Measurements from ENCODE around the gene ADAMTS4. TPM values are rescaled to one million over a fixed set of nuclear protein-coding genes. Genes with fewer than 3 reads are reported as not detected.

Gene ADAMTS4
- polyA plus RNA-seq, 1 experiment = 1.3 TPM

DNA sequence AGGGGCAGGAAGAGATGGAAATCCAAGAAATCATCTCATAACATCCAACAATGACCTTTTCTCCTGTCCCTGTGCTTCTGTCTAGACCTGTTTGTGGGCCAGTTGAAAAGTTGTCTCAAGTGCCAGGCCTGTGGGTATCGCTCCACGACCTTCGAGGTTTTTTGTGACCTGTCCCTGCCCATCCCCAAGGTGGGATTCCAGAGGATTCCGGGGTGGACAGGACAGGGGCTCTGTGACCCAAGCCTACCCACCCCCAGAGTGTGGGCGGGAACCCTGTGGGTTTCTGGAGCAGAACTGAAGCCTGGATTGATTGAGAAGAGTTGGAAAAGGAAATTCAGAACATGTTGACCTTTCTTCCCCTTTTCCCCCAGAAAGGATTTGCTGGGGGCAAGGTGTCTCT is 35.1 kb downstream of the ADAMTS4 start:
- CTCF ChIA-PET = no interaction called here
- POLR2A ChIA-PET = no interaction called here

DNA sequence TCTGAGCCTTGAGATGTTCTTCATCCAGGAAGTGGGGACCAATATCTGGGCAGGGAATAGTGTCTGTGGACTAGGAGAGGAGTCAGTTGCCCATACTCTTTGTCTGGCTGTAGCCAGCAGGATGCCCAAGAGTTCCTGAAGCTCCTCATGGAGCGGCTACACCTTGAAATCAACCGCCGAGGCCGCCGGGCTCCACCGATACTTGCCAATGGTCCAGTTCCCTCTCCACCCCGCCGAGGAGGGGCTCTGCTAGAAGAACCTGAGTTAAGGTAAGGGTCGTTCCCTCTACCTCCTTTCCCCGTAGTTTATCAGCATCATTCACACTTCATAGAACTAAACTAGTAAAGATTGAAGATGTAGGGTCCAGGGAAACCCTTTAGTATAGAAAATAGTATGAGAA is 36.0 kb downstream of the ADAMTS4 start:
- ChIA-PET CTCF (interaction anchor here (0.5 kb wide), 1 partner anchor 10 kb away, joined by 3 read pairs; no protein-coding TSS in a partner anchor), POLR2A (no interaction called here)
- peaks cover 12% of the 10 kb centered on the region for H3K36me3 ChIP-seq (ENCODE audit: control insufficient read depth, insufficient read depth, low read length)
- TF ChIP-seq, protein P1, sequence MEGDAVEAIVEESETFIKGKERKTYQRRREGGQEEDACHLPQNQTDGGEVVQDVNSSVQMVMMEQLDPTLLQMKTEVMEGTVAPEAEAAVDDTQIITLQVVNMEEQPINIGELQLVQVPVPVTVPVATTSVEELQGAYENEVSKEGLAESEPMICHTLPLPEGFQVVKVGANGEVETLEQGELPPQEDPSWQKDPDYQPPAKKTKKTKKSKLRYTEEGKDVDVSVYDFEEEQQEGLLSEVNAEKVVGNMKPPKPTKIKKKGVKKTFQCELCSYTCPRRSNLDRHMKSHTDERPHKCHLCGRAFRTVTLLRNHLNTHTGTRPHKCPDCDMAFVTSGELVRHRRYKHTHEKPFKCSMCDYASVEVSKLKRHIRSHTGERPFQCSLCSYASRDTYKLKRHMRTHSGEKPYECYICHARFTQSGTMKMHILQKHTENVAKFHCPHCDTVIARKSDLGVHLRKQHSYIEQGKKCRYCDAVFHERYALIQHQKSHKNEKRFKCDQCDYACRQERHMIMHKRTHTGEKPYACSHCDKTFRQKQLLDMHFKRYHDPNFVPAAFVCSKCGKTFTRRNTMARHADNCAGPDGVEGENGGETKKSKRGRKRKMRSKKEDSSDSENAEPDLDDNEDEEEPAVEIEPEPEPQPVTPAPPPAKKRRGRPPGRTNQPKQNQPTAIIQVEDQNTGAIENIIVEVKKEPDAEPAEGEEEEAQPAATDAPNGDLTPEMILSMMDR (IDR thresholded peaks at IDR 0.05; ENCODE audit: insufficient read depth, low read depth, low read length) = no peak
- no peak for DNase-seq (ENCODE audit: low read depth)
- no peak overlapping the region for H3K4me3 ChIP-seq (ENCODE audit: low read depth, low read length)
- no peaks in the 10 kb centered on the region for H3K27me3 ChIP-seq (ENCODE audit: control insufficient read depth, insufficient read depth, low read length)

More for the DNA sequence above, 35.1 kb downstream of the ADAMTS4 start:
- TF ChIP-seq, protein P1 (IDR thresholded peaks at IDR 0.05; ENCODE audit: insufficient read depth, low read depth, low read length) = no peak
- DNase-seq (ENCODE audit: low read depth) = no peak
- H3K36me3 ChIP-seq (ENCODE audit: control insufficient read depth, insufficient read depth, low read length) = peaks cover 9% of the 10 kb centered on the region
- H3K27me3 ChIP-seq (ENCODE audit: control insufficient read depth, insufficient read depth, low read length) = no peaks in the 10 kb centered on the region
- H3K4me3 ChIP-seq (ENCODE audit: low read depth, low read length) = no peak overlapping the region

DNA sequence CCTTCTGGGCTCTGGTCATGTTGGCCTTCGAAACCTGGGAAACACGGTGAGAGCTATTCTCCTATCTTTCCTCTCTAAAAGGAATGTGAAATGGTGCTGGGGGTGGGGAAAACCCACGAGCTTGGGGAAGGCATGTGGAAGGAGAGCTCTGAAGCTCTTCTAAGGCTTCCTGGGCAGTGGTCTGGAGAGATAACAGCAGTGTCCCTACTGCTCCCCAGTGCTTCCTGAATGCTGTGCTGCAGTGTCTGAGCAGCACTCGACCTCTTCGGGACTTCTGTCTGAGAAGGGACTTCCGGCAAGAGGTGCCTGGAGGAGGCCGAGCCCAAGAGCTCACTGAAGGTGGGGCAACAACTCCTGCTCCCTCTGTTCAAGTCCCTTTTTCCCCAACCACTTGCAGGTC is 36.8 kb downstream of the ADAMTS4 start:
- CTCF ChIA-PET = no interaction called here
- POLR2A ChIA-PET = no interaction called here

DNA sequence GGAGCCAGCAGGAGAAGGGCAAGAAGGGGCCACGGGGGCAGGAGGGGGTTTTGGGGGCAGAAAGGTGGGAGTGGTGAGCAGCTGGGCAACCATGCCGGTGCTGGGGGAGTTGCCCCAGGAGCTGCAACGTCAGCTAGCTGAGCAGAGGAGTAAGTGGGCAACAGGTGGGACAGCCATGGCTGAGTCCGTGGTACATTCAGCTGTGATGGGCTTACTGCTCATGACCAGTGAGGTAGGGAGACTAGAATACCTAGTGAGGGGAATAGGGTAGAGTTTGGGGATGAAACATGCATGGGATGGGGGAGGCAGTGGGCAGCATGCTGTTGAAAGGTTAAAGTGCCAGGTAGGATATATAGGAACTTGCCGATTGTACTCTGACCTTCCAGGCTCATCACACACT is 37.2 kb downstream of the ADAMTS4 start:
- ChIA-PET POLR2A (no interaction called here), CTCF (no interaction called here)
- Histone ChIP-seq H3K27me3 (ENCODE audit: control insufficient read depth, insufficient read depth, low read length) (no peaks in the 10 kb centered on the region), H3K36me3 (ENCODE audit: control insufficient read depth, insufficient read depth, low read length) (peaks cover 15% of the 10 kb centered on the region), H3K4me3 (ENCODE audit: low read depth, low read length) (no peak overlapping the region)
- DNase-seq (ENCODE audit: low read depth) = no peak
- TF ChIP-seq, protein P1 (IDR thresholded peaks at IDR 0.05; ENCODE audit: insufficient read depth, low read depth, low read length) = no peak

More for the DNA sequence above, 36.8 kb downstream of the ADAMTS4 start:
- TF ChIP-seq, protein P1 (IDR thresholded peaks at IDR 0.05; ENCODE audit: insufficient read depth, low read depth, low read length) = no peak
- Histone ChIP-seq H3K36me3 (ENCODE audit: control insufficient read depth, insufficient read depth, low read length) (peaks cover 12% of the 10 kb centered on the region), H3K4me3 (ENCODE audit: low read depth, low read length) (no peak overlapping the region), H3K27me3 (ENCODE audit: control insufficient read depth, insufficient read depth, low read length) (no peaks in the 10 kb centered on the region)
- DNase-seq (ENCODE audit: low read depth) = no peak

DNA sequence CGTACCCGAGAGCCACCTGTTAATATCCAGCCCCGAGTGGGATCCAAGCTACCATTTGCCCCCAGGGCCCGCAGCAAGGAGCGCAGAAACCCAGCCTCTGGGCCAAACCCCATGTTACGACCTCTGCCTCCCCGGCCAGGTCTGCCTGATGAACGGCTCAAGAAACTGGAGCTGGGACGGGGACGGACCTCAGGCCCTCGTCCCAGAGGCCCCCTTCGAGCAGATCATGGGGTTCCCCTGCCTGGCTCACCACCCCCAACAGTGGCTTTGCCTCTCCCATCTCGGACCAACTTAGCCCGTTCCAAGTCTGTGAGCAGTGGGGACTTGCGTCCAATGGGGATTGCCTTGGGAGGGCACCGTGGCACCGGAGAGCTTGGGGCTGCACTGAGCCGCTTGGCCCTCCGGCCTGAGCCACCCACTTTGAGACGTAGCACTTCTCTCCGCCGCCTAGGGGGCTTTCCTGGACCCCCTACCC is 38.1 kb downstream of the ADAMTS4 start:
- ChIA-PET POLR2A (no interaction called here), CTCF (no interaction called here)
- no peak for DNase-seq (ENCODE audit: low read depth)
- no peak overlapping the region for H3K4me3 ChIP-seq (ENCODE audit: low read depth, low read length)
- TF ChIP-seq, protein P1 (IDR thresholded peaks at IDR 0.05; ENCODE audit: insufficient read depth, low read depth, low read length) = no peak
- no peaks in the 10 kb centered on the region for H3K27me3 ChIP-seq (ENCODE audit: control insufficient read depth, insufficient read depth, low read length)
- H3K36me3 ChIP-seq (ENCODE audit: control insufficient read depth, insufficient read depth, low read length) = peaks cover 15% of the 10 kb centered on the region

Measured in BJ (cell line).